C4-2B (cell line): ENCODE data around the gene TSACC.

ENCODE experiments used
- CTCF ChIP-seq: fragments of 450-650 bp; conservative IDR thresholded peaks from 2 replicates; pipeline ENCODE4 v1.5.1; 2017; ENCODE audit warnings: mild to moderate bottlenecking
- ZFX ChIP-seq: fragments of 450-650 bp; IDR thresholded peaks from 2 replicates; pipeline ENCODE4 v1.6.1; 2017

- TF ChIP-seq CTCF, result no peak
- TF ChIP-seq ZFX, result no peak
Observed at GRCh38 chr1:156336242-156336641, 2.1 kb upstream of the TSACC start.
